ENCODE data around the gene SLC22A8.
A peak's percentile ranks its signal among the peaks of the same experiment; 100 is the strongest.
"Not testable (repeated sequence)": the region's sequence is repeated elsewhere in the genome, so short reads cannot be mapped to it uniquely, and the experiment has no call there.

SLC22A8 gene
- 0 reads per million in 3 donors for total RNA-seq

DNA sequence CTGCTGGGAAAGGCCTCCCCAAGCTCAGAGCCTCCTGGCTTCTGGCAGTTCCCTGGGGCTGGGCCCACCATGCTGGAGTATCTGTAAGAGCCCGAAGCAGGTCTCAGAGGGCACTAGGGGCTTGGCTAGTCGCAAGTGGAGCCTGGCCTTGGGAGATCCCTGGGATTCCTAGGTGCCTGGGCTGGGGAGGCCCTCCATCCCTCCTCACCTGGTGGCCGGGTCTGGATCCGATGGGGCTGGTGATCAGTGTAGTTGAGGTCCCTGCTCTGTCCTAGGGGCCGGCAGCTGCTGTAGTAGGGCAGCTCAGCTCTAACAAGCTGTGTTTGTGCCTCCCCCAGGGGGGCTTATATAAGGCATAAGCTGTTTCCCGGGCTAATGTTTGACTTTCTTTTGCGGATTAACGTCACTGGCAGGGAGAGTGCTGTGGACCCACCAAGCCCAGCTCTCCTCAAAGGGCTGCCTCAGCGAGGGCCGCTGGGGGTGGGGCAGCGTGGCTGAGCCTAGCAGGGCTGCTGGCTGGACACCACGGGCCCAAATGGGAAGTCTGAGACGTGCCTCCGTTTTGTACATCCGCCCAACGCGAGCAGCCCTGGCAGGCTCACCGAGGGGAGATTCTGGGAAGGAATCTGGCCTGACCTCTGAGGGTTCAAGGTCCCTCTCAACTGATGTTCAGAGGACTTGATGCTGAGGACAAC lies at the start of gene SLC22A8:
SLC22A8 (minus strand) TSS at position 321 of the 695 bp plus-strand sequence. CDS start 883 bp downstream, outside the sequence.
- DNase-seq = no peak
- H3K4me3 ChIP-seq (ENCODE audit: insufficient read depth, low read depth, low read length, poor library complexity, severe bottlenecking) = no peak within 1 kb of the TSS
- no peaks in the 10 kb centered on the region for H3K4me1 ChIP-seq (ENCODE audit: control insufficient read depth, insufficient read depth, low read length, poor library complexity, severe bottlenecking)
- H3K27ac ChIP-seq (ENCODE audit: insufficient read depth, low read length, poor library complexity, severe bottlenecking) = no peak within 1 kb of the TSS
- H3K36me3 ChIP-seq (ENCODE audit: control insufficient read depth, insufficient read depth, low read length) = no peaks in the 10 kb centered on the region
- H3K27me3 ChIP-seq (replicated peaks; ENCODE audit: control insufficient read depth, insufficient read depth, low read length, poor library complexity, severe bottlenecking) = no peaks in the 10 kb centered on the region
- no peaks in the 10 kb centered on the region for H3K9me3 ChIP-seq (ENCODE audit: control insufficient read depth, low read length)

GRCh38 chr11:63046203-63046602 lies 30.6 kb upstream of the SLC22A8 start:
- not testable (repeated sequence) for H3K9me3 ChIP-seq (ENCODE audit: control insufficient read depth, low read length); H3K4me3 ChIP-seq (ENCODE audit: insufficient read depth, low read depth, low read length, poor library complexity, severe bottlenecking); H3K27ac ChIP-seq (ENCODE audit: insufficient read depth, low read length, poor library complexity, severe bottlenecking); H3K27me3 ChIP-seq (replicated peaks; ENCODE audit: control insufficient read depth, insufficient read depth, low read length, poor library complexity, severe bottlenecking); DNase-seq; H3K36me3 ChIP-seq (ENCODE audit: control insufficient read depth, insufficient read depth, low read length); H3K4me1 ChIP-seq (ENCODE audit: control insufficient read depth, insufficient read depth, low read length, poor library complexity, severe bottlenecking)

DNA sequence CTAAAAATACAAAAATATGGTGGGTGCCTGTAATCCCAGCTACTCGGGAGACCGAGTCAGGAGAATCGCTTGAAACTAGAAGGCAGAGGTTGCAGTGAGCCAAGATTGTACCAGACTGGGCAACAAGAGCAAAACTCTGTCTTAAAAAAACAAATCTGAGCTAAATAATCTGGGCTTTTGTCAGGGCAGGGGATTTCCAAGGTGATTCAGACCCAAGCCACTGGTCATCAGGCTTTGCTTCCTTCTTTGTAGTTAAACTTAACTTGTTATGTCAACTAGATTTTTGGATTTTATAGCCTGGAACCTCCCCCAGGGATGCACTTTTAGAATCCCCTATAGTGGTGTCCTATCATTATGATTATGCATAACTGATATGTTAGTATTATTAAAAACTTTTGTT lies 27.0 kb upstream of the SLC22A8 start:
- DNase-seq = no peak
- Histone ChIP-seq H3K9me3 (ENCODE audit: control insufficient read depth, low read length) (no peaks in the 10 kb centered on the region), H3K4me3 (ENCODE audit: insufficient read depth, low read depth, low read length, poor library complexity, severe bottlenecking) (no peak overlapping the region), H3K36me3 (ENCODE audit: control insufficient read depth, insufficient read depth, low read length) (no peaks in the 10 kb centered on the region), H3K27me3 (replicated peaks; ENCODE audit: control insufficient read depth, insufficient read depth, low read length, poor library complexity, severe bottlenecking) (no peaks in the 10 kb centered on the region), H3K4me1 (ENCODE audit: control insufficient read depth, insufficient read depth, low read length, poor library complexity, severe bottlenecking) (no peaks in the 10 kb centered on the region), H3K27ac (ENCODE audit: insufficient read depth, low read length, poor library complexity, severe bottlenecking) (no peak overlapping the region)

- Histone ChIP-seq H3K4me1 (ENCODE audit: control insufficient read depth, insufficient read depth, low read length, poor library complexity, severe bottlenecking) (no peaks in the 10 kb centered on the region), H3K4me3 (ENCODE audit: insufficient read depth, low read depth, low read length, poor library complexity, severe bottlenecking) (no peak overlapping the region), H3K27me3 (replicated peaks; ENCODE audit: control insufficient read depth, insufficient read depth, low read length, poor library complexity, severe bottlenecking) (peaks cover 3% of the 10 kb centered on the region), H3K9me3 (ENCODE audit: control insufficient read depth, low read length) (no peaks in the 10 kb centered on the region), H3K27ac (ENCODE audit: insufficient read depth, low read length, poor library complexity, severe bottlenecking) (no peak overlapping the region), H3K36me3 (ENCODE audit: control insufficient read depth, insufficient read depth, low read length) (no peaks in the 10 kb centered on the region)
- DNase-seq = no peak
Measured at GRCh38 chr11:63032457-63032856, 16.8 kb upstream of the SLC22A8 start.

GRCh38 chr11:63023841-63024648 lies 8.4 kb upstream of the SLC22A8 start:
- Histone ChIP-seq H3K9me3 (ENCODE audit: control insufficient read depth, low read length) (no peaks in the 10 kb centered on the region), H3K27ac (ENCODE audit: insufficient read depth, low read length, poor library complexity, severe bottlenecking) (no peak overlapping the region), H3K4me1 (ENCODE audit: control insufficient read depth, insufficient read depth, low read length, poor library complexity, severe bottlenecking) (no peaks in the 10 kb centered on the region), H3K27me3 (replicated peaks; ENCODE audit: control insufficient read depth, insufficient read depth, low read length, poor library complexity, severe bottlenecking) (no peaks in the 10 kb centered on the region), H3K36me3 (ENCODE audit: control insufficient read depth, insufficient read depth, low read length) (no peaks in the 10 kb centered on the region), H3K4me3 (ENCODE audit: insufficient read depth, low read depth, low read length, poor library complexity, severe bottlenecking) (no peak overlapping the region)
- DNase-seq = peak; percentile 51 to 69 (median 64)

DNA sequence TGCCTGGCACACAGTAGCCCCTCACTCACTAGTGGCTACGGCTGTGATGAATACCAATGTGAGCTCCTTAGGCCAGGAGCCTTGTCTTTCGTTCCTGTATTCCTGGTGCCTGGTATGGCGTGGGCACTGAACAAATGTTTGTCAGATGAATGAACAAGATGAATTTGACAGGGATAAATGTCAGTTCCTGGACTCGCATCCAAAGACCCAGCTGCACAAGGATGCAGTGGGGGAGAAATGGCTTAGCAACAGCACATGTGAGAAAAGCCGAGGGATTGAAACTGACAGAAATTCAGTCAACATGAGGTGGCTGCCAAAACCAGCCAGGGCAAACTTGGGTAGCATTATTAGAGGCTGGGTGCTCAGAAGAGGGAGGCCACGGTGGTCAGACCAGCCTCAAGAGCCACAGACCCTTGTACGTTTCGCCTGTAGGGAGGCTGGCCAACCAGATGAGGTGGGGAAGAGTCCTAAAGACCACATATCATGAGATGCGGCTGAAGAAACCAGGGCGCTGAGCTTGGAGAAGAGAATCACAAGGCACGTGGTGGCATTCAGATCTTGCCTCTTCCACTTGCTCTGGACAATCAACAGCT lies 7.7 kb upstream of the SLC22A8 start:
- Histone ChIP-seq H3K4me1 (ENCODE audit: control insufficient read depth, insufficient read depth, low read length, poor library complexity, severe bottlenecking) (no peaks in the 10 kb centered on the region), H3K27ac (ENCODE audit: insufficient read depth, low read length, poor library complexity, severe bottlenecking) (no peak overlapping the region), H3K4me3 (ENCODE audit: insufficient read depth, low read depth, low read length, poor library complexity, severe bottlenecking) (no peak overlapping the region), H3K36me3 (ENCODE audit: control insufficient read depth, insufficient read depth, low read length) (no peaks in the 10 kb centered on the region), H3K9me3 (ENCODE audit: control insufficient read depth, low read length) (no peaks in the 10 kb centered on the region), H3K27me3 (replicated peaks; ENCODE audit: control insufficient read depth, insufficient read depth, low read length, poor library complexity, severe bottlenecking) (no peaks in the 10 kb centered on the region)
- no peak for DNase-seq

DNA sequence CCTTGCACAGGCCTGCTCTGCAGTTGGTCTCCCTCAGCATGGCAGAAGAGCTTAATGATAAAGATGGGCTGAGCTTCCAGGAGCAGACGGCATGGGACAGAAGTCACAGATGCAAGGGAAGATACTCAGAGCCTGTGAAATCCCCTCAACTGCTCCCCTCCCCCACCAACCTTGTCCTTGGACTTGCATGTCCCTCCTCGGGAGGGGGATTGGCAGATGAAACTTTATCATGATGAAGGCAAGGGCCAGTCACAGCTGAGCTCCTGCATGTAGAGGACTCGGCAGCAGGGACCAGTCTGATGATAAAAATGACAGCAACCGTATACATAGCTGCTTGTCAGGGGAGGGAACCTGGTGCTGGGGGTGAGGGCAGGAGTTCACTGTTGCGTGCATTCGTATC lies 6.8 kb upstream of the SLC22A8 start:
- H3K27ac ChIP-seq (ENCODE audit: insufficient read depth, low read length, poor library complexity, severe bottlenecking) = no peak overlapping the region
- H3K27me3 ChIP-seq (replicated peaks; ENCODE audit: control insufficient read depth, insufficient read depth, low read length, poor library complexity, severe bottlenecking) = no peaks in the 10 kb centered on the region

DNA sequence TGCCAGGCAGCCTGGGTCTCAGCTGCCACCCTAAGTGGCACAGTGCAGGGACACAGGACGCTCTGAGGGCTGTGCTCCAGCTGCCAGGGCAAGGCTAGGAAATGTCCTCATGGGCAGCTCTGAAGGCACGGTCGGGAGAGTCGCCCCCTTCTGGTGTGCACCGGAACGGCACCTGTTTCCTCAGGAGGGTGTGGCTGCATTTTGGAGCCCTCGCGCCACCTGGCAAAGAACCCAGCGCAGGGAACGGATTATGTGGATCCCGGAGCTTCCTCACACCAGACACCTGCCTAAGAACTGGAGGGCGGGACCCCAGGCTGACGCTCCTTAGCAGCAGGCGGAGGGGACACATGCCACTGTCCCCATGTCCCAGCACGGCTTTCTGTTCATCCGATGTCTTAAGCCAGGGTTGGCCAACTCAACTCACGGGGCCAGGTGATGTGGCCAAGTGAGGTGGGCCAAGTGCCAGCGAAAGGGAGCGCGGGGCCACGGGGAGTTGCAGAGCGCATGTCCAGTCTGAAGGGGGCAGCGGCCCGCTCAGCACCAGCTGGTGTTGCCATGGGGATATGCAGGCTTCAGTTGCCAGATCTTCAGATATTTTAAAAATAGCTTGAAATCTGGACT lies 5.1 kb upstream of the SLC22A8 start:
- H3K36me3 ChIP-seq (ENCODE audit: control insufficient read depth, insufficient read depth, low read length) = no peaks in the 10 kb centered on the region
- H3K9me3 ChIP-seq (ENCODE audit: control insufficient read depth, low read length) = no peaks in the 10 kb centered on the region
- no peaks in the 10 kb centered on the region for H3K4me1 ChIP-seq (ENCODE audit: control insufficient read depth, insufficient read depth, low read length, poor library complexity, severe bottlenecking)
- H3K4me3 ChIP-seq (ENCODE audit: insufficient read depth, low read depth, low read length, poor library complexity, severe bottlenecking) = no peak overlapping the region
- H3K27ac ChIP-seq (ENCODE audit: insufficient read depth, low read length, poor library complexity, severe bottlenecking) = no peak overlapping the region
- no peaks in the 10 kb centered on the region for H3K27me3 ChIP-seq (replicated peaks; ENCODE audit: control insufficient read depth, insufficient read depth, low read length, poor library complexity, severe bottlenecking)
- DNase-seq = no peak

More for the DNA sequence above, 6.8 kb upstream of the SLC22A8 start:
- no peaks in the 10 kb centered on the region for H3K9me3 ChIP-seq (ENCODE audit: control insufficient read depth, low read length)
- H3K4me1 ChIP-seq (ENCODE audit: control insufficient read depth, insufficient read depth, low read length, poor library complexity, severe bottlenecking) = no peaks in the 10 kb centered on the region
- H3K4me3 ChIP-seq (ENCODE audit: insufficient read depth, low read depth, low read length, poor library complexity, severe bottlenecking) = no peak overlapping the region
- DNase-seq = no peak
- H3K36me3 ChIP-seq (ENCODE audit: control insufficient read depth, insufficient read depth, low read length) = no peaks in the 10 kb centered on the region

DNA sequence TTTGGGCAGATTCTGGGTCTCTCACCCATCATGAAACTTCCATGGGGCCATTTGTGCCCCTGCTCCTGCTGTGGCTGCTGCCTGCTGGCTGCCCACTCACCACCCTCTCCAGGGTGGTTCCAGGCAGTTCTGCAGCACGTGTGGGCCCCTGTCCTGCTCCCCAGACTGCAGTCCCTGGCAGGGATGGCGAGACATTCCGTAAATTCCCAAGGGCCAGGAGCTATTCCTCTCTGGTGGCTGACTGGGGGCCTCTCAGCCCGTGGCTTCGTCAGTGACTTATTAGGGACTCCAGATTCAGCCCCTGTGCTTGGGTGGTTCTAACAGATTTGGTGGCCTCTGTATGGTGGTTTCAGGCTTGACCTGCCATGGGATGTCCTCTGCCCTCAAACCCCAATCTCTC lies 3.9 kb upstream of the SLC22A8 start:
- Histone ChIP-seq H3K4me1 (ENCODE audit: control insufficient read depth, insufficient read depth, low read length, poor library complexity, severe bottlenecking) (no peaks in the 10 kb centered on the region), H3K4me3 (ENCODE audit: insufficient read depth, low read depth, low read length, poor library complexity, severe bottlenecking) (no peak overlapping the region), H3K36me3 (ENCODE audit: control insufficient read depth, insufficient read depth, low read length) (no peaks in the 10 kb centered on the region), H3K9me3 (ENCODE audit: control insufficient read depth, low read length) (no peaks in the 10 kb centered on the region), H3K27me3 (replicated peaks; ENCODE audit: control insufficient read depth, insufficient read depth, low read length, poor library complexity, severe bottlenecking) (no peaks in the 10 kb centered on the region), H3K27ac (ENCODE audit: insufficient read depth, low read length, poor library complexity, severe bottlenecking) (no peak overlapping the region)
- no peak for DNase-seq

Measured in effector memory CD4-positive, alpha-beta T cell (primary cell).